A673 (cell line): ENCODE results near the gene NUDC. TPM values are rescaled to one million over a fixed set of nuclear protein-coding genes. Genes with fewer than 3 reads are reported as not detected.
A peak's percentile ranks its signal among the peaks of the same experiment; 100 is the strongest.

Experiments
- BruUV-seq: library from RNA; stranded (reverse); fragments of 400-500 nt; replicated peaks from 2 replicates; lab custom pipeline; 2021; lab: Mats Ljungman, UMichigan
- CTCF ChIA-PET: fragments of 300-600 bp; sonication (Branson Sonifier 250); formaldehyde crosslinking; loops from one replicate; lab custom pipeline; 2022; ENCODE audit warnings: antibody characterized with exemption; lab: Charles Lee
- POLR2A ChIA-PET: fragments of 300-600 bp; sonication (Branson Sonifier 250); formaldehyde crosslinking; loops from one replicate; lab custom pipeline; 2022; ENCODE audit warnings: antibody characterized with exemption; ENCODE audit not compliant: low non-redundant PET; lab: Charles Lee
- DNase-seq: peaks from one replicate; pipeline ENCODE4 v3.0.0-alpha.2; 2015; ENCODE audit warnings: low spot score
- H3K27ac ChIP-seq: fragments of 200-600 bp; sonication (generic); 2 replicates; pipeline ENCODE4 v1.5.1; 2016; ENCODE audit warnings: mixed run types, low read depth, mild to moderate bottlenecking, mixed read lengths, antibody characterized with exemption, low read length; ENCODE audit not compliant: poor library complexity, severe bottlenecking
- H3K27me3 ChIP-seq: fragments of 200-600 bp; sonication (generic); replicated peaks from 2 replicates; pipeline ENCODE4 v1.6.1; 2017; ENCODE audit warnings: mixed run types, low read depth, mild to moderate bottlenecking, mixed read lengths, antibody characterized with exemption, low read length; ENCODE audit not compliant: insufficient read depth, poor library complexity
- H3K36me3 ChIP-seq: fragments of 200-600 bp; sonication (generic); 2 replicates; pipeline ENCODE4 v1.6.1; 2016; ENCODE audit warnings: mixed run types, mild to moderate bottlenecking, mixed read lengths, antibody characterized with exemption, low read length; ENCODE audit not compliant: insufficient read depth, poor library complexity, severe bottlenecking
- H3K4me1 ChIP-seq: fragments of 200-600 bp; sonication (generic); 2 replicates; pipeline ENCODE4 v1.6.1; 2017; ENCODE audit warnings: mixed run types, mild to moderate bottlenecking, mixed read lengths, antibody characterized with exemption, low read length; ENCODE audit not compliant: insufficient read depth, poor library complexity, severe bottlenecking
- H3K4me3 ChIP-seq: fragments of 200-600 bp; sonication (generic); 2 replicates; pipeline ENCODE4 v1.5.1; 2016; ENCODE audit warnings: low read depth, mixed run types, mild to moderate bottlenecking, mixed read lengths, low read length; ENCODE audit not compliant: poor library complexity, severe bottlenecking
- H3K9me3 ChIP-seq: fragments of 200-600 bp; sonication (generic); 2 replicates; pipeline ENCODE4 v1.6.1; 2016; ENCODE audit warnings: mixed run types, low read depth, mild to moderate bottlenecking, mixed read lengths, antibody characterized with exemption, low read length; ENCODE audit not compliant: poor library complexity, severe bottlenecking
- CTCF ChIP-seq: fragments of 300-800, 200-600 bp; sonication (generic); conservative IDR thresholded peaks from 2 replicates; pipeline ENCODE4 v1.5.1; 2017; ENCODE audit warnings: low read depth, mild to moderate bottlenecking, antibody characterized with exemption, low read length, moderate library complexity, mixed read lengths
- EZH2 ChIP-seq: fragments of 200-600 bp; sonication (generic); IDR thresholded peaks from 2 replicates; pipeline ENCODE4 v1.6.1; 2017; ENCODE audit warnings: borderline replicate concordance, low read depth, mild to moderate bottlenecking, mixed read lengths, antibody characterized with exemption, low read length; ENCODE audit not compliant: poor library complexity, severe bottlenecking
- intact Hi-C: fragments of 100-400 bp; cut with micrococcal nuclease; formaldehyde crosslinking; loops from one replicate; pipeline ENCODE4 v1.10.0; 2022; ENCODE audit not compliant: unreplicated experiment
- total RNA-seq: library from RNA; stranded (reverse); gene quantifications from 2 replicates; pipeline ENCODE4 v1.2.3, GENCODE V29; 2021

The NUDC gene
- total RNA-seq, 1 experiment from 2014 or later = 187 TPM

GRCh38 chr1:26922431-26922729 lies 837 bp downstream of the NUDC start:
- Histone ChIP-seq H3K36me3 (peaks cover 30% of the 10 kb centered on the region), H3K27me3 (no peaks in the 10 kb centered on the region), H3K4me3 (peak overlapping the region; percentile 83), H3K27ac (peak overlapping the region; percentile 85), H3K4me1 (peaks cover 11% of the 10 kb centered on the region), H3K9me3 (no peaks in the 10 kb centered on the region)
- TF ChIP-seq CTCF = no peak
- no peak for TF ChIP-seq EZH2
- ChIA-PET CTCF (no interaction called here), POLR2A (no interaction called here)
- TSS peak; percentile 64 for BruUV-seq
- DNase-seq = no peak
- intact Hi-C loops = no loop called here

GRCh38 chr1:26922901-26923300 lies 1.4 kb downstream of the NUDC start:
- no peak for DNase-seq
- ChIA-PET CTCF (no interaction called here), POLR2A (no interaction called here)
- Histone ChIP-seq H3K4me1 (peaks cover 11% of the 10 kb centered on the region), H3K27me3 (no peaks in the 10 kb centered on the region), H3K9me3 (no peaks in the 10 kb centered on the region), H3K36me3 (peaks cover 36% of the 10 kb centered on the region), H3K27ac (peak overlapping the region; percentile 31), H3K4me3 (peak overlapping the region; percentile 83)
- intact Hi-C loops = no loop called here
- BruUV-seq = no TSS peak
- TF ChIP-seq CTCF (no peak), EZH2 (no peak)

GRCh38 chr1:26923711-26924110 lies 2.2 kb downstream of the NUDC start:
- ChIA-PET CTCF (no interaction called here), POLR2A (no interaction called here)
- Histone ChIP-seq H3K36me3 (peaks cover 44% of the 10 kb centered on the region), H3K4me1 (peaks cover 11% of the 10 kb centered on the region), H3K27ac (no peak overlapping the region), H3K27me3 (no peaks in the 10 kb centered on the region), H3K9me3 (no peaks in the 10 kb centered on the region), H3K4me3 (no peak overlapping the region)
- no TSS peak for BruUV-seq
- intact Hi-C loops = no loop called here
- TF ChIP-seq EZH2 = no peak
- TF ChIP-seq CTCF = no peak
- peak; percentile 46 for DNase-seq
